Liver (tissue), 3 donors: Measurements from ENCODE around the gene XKR7.

Experiments used
- EGR1 ChIP-seq, 2 donors: IDR thresholded peaks; 2 replicates each; pipeline ENCODE4 v1.6.1; 2016 to 2018; ENCODE audit warnings: antibody characterized with exemption in 2 of 2, low read depth in 2 of 2
- GABPA ChIP-seq, 2 donors: IDR thresholded peaks in 1 of 2; conservative IDR thresholded peaks in 1 of 2; 2 replicates each; pipeline ENCODE4 v1.6.1; 2016; ENCODE audit warnings: antibody characterized with exemption in 2 of 2, mild to moderate bottlenecking in 1 of 2, moderate library complexity in 1 of 2
- JUND ChIP-seq, 2 donors: IDR thresholded peaks; 2 replicates each; pipeline ENCODE4 v1.6.1; 2016; ENCODE audit warnings: antibody characterized with exemption in 2 of 2
- RAD21 ChIP-seq, 2 donors: IDR thresholded peaks; 2 replicates each; pipeline ENCODE4 v1.6.1; 2016; ENCODE audit warnings: antibody characterized with exemption in 2 of 2, mild to moderate bottlenecking in 2 of 2
- RXRA ChIP-seq, 2 donors: IDR thresholded peaks; 2 replicates each; pipeline ENCODE4 v1.6.1; 2017 to 2018; ENCODE audit warnings: antibody characterized with exemption in 2 of 2, mild to moderate bottlenecking in 1 of 2
- TAF1 ChIP-seq: conservative IDR thresholded peaks from 2 replicates; pipeline ENCODE4 v1.6.1; 2016; ENCODE audit warnings: antibody characterized with exemption, mild to moderate bottlenecking
- TF ChIP-seq, protein P1 (sequence below): fragments of 150-350 bp; IDR thresholded peaks from 2 replicates; pipeline ENCODE4 v1.5.1; 2017; ENCODE audit warnings: improper control_type of control experiment, low read depth, low read length; ENCODE audit not compliant: missing input control
- TF ChIP-seq, protein P2 (sequence below): IDR thresholded peaks from 2 replicates; pipeline ENCODE4 v1.6.1; 2016; ENCODE audit warnings: antibody characterized with exemption
- TF ChIP-seq, protein P3 (sequence below): IDR thresholded peaks from 2 replicates; pipeline ENCODE4 v1.6.1; 2016; ENCODE audit warnings: antibody characterized with exemption, mild to moderate bottlenecking
- TF ChIP-seq, protein P4 (sequence below): IDR thresholded peaks from 2 replicates; pipeline ENCODE4 v1.6.1; 2016; ENCODE audit warnings: antibody characterized with exemption
- donor health status: healthy.
- donor health status: healthy.

DNA sequence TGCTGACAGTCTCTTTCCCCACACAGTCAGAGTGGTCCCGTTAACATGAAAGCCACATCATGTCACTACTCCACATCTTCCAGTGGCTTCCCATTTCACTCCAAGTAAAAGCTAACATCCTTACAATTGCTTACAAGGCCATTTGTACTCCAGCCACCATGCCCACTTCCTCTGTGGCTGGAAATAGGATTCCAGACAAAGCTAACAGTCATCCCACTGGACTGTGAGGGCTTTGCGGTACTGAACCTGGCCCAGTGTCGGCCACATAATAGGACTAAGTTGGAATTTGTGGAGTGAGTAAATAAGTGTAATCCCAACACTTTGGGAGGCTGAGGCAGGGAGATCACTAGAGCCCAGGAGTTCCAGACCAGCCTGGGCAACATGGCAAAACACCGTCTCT is 53.1 kb downstream of the XKR7 start:
- TF ChIP-seq, protein P1, sequence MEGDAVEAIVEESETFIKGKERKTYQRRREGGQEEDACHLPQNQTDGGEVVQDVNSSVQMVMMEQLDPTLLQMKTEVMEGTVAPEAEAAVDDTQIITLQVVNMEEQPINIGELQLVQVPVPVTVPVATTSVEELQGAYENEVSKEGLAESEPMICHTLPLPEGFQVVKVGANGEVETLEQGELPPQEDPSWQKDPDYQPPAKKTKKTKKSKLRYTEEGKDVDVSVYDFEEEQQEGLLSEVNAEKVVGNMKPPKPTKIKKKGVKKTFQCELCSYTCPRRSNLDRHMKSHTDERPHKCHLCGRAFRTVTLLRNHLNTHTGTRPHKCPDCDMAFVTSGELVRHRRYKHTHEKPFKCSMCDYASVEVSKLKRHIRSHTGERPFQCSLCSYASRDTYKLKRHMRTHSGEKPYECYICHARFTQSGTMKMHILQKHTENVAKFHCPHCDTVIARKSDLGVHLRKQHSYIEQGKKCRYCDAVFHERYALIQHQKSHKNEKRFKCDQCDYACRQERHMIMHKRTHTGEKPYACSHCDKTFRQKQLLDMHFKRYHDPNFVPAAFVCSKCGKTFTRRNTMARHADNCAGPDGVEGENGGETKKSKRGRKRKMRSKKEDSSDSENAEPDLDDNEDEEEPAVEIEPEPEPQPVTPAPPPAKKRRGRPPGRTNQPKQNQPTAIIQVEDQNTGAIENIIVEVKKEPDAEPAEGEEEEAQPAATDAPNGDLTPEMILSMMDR, result no peak
- no peak for TF ChIP-seq RXRA (IDR thresholded peaks at IDR 0.05)
- TF ChIP-seq, protein P2, sequence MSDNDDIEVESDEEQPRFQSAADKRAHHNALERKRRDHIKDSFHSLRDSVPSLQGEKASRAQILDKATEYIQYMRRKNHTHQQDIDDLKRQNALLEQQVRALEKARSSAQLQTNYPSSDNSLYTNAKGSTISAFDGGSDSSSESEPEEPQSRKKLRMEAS, result no peak
- TF ChIP-seq, protein P3, sequence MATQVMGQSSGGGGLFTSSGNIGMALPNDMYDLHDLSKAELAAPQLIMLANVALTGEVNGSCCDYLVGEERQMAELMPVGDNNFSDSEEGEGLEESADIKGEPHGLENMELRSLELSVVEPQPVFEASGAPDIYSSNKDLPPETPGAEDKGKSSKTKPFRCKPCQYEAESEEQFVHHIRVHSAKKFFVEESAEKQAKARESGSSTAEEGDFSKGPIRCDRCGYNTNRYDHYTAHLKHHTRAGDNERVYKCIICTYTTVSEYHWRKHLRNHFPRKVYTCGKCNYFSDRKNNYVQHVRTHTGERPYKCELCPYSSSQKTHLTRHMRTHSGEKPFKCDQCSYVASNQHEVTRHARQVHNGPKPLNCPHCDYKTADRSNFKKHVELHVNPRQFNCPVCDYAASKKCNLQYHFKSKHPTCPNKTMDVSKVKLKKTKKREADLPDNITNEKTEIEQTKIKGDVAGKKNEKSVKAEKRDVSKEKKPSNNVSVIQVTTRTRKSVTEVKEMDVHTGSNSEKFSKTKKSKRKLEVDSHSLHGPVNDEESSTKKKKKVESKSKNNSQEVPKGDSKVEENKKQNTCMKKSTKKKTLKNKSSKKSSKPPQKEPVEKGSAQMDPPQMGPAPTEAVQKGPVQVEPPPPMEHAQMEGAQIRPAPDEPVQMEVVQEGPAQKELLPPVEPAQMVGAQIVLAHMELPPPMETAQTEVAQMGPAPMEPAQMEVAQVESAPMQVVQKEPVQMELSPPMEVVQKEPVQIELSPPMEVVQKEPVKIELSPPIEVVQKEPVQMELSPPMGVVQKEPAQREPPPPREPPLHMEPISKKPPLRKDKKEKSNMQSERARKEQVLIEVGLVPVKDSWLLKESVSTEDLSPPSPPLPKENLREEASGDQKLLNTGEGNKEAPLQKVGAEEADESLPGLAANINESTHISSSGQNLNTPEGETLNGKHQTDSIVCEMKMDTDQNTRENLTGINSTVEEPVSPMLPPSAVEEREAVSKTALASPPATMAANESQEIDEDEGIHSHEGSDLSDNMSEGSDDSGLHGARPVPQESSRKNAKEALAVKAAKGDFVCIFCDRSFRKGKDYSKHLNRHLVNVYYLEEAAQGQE, result no peak
- TF ChIP-seq TAF1, result no peak
- TF ChIP-seq, protein P4, sequence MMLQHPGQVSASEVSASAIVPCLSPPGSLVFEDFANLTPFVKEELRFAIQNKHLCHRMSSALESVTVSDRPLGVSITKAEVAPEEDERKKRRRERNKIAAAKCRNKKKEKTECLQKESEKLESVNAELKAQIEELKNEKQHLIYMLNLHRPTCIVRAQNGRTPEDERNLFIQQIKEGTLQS, result no peak
- TF ChIP-seq GABPA (IDR thresholded peaks at IDR 0.05 in 1 of 2, conservative IDR thresholded peaks at IDR 0.05 in 1 of 2), result no peak
- no peak for TF ChIP-seq EGR1 (IDR thresholded peaks at IDR 0.05; ENCODE audit: low read depth in 2 of 2)
- no peak for TF ChIP-seq RAD21 (IDR thresholded peaks at IDR 0.05)
- TF ChIP-seq JUND (IDR thresholded peaks at IDR 0.05), result no peak
